H1 (cell line): ENCODE data around the gene SYTL2. TPM values are rescaled to one million over a fixed set of nuclear protein-coding genes. Genes with fewer than 3 reads are reported as not detected.

Experiments
- BRCA1 ChIP-seq: IDR thresholded peaks from 2 replicates; pipeline ENCODE4 v1.6.1; 2012; ENCODE audit warnings: low read depth, low read length, improper control_type of control experiment
- EP300 ChIP-seq, 2 experiments: IDR thresholded peaks; 1 replicate in 1 of 2; 2 replicates in 1 of 2; pipeline ENCODE4 v1.6.1; 2011 to 2012; ENCODE audit warnings: low read depth in 2 of 2, low read length in 2 of 2, mild to moderate bottlenecking in 2 of 2, borderline replicate concordance in 1 of 2, inconsistent platforms in 1 of 2, moderate library complexity in 1 of 2
- GTF2F1 ChIP-seq: IDR thresholded peaks from 2 replicates; pipeline ENCODE4 v1.6.1; 2012; ENCODE audit warnings: low read depth, low read length, improper control_type of control experiment, borderline replicate concordance
- KDM4A ChIP-seq: IDR thresholded peaks from one replicate; pipeline ENCODE4 v1.7.1; 2012; ENCODE audit warnings: low read depth, mild to moderate bottlenecking, moderate library complexity, low read length, inconsistent platforms; ENCODE audit not compliant: severe bottlenecking
- POU5F1 ChIP-seq: IDR thresholded peaks from 2 replicates; pipeline ENCODE4 v1.6.1; 2011; ENCODE audit warnings: low read depth, mild to moderate bottlenecking, low read length, moderate library complexity
- RXRA ChIP-seq: IDR thresholded peaks from 2 replicates; pipeline ENCODE4 v1.6.1; 2011; ENCODE audit warnings: low read depth, mild to moderate bottlenecking, low read length, moderate library complexity; ENCODE audit not compliant: insufficient read depth
- YY1 ChIP-seq: IDR thresholded peaks from 2 replicates; pipeline ENCODE4 v1.6.1; 2011; ENCODE audit warnings: low read depth, mild to moderate bottlenecking, low read length
- polyA plus RNA-seq, 7 experiments: library from polyadenylated mRNA; depleted of rRNA in 3 of 7; stranded (reverse) in 5 of 7; unstranded in 2 of 7; fragments of >200 nt in 5 of 7; fragments of 200-250 nt in 2 of 7; gene quantifications; 1 replicate in 5 of 7; 2 replicates in 1 of 7; 4 replicates in 1 of 7; pipeline versions ENCODE4 v1.2.1 to v1.2.3, GENCODE V29; 2011 to 2013; ENCODE audit warnings: missing spikeins in 2 of 7, mixed read lengths in 2 of 7
- total RNA-seq: library from RNA; stranded (reverse); fragmentation: NEBNext Ultra II Directional; extraction: Animal tissue kit (Norgen Biotek cat#: 25700); gene quantifications from 2 replicates; pipeline ENCODE4 v1.2.1, GENCODE V29; 2021

Gene SYTL2
- total and polyA plus RNA-seq, 2 of the 8 experiments (the other 6 are each of a cell fraction or from before 2014, with no cell fraction given): 1.3 to 9.1 TPM

DNA sequence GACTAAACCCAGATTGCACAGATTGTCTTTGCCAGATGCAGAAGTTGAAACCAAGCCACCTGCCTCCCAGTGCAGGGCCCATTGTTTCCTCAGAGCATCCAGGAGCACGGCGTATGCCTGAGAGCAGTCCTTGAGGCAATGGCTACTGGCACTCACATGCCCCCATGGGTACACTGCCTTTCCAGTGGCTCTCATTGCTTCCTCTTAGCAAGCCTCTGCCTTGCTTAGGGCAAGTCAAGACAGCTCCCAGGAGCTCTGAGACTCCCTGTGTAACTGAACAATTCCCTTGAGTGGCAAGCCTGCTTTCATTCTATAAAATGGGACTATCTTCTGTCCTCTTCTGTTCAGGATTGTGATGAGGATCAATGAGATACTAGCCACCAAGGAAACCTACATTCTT is 4.1 kb downstream of the SYTL2 start (continued):
- TF ChIP-seq BRCA1 (no peak), YY1 (no peak), EP300 (IDR thresholded peaks at IDR 0.05; ENCODE audit: borderline replicate concordance in 1 of 2, low read depth in 2 of 2, low read length in 2 of 2) (no peak), POU5F1 (no peak), RXRA (no peak), KDM4A (no peak), GTF2F1 (no peak)
